Mesothelial cell of epicardium (in vitro differentiated cells): ENCODE measurements around the gene HSPA12A. TPM values are rescaled to one million over a fixed set of nuclear protein-coding genes. Genes with fewer than 3 reads are reported as not detected.

ENCODE experiments used
- DNase-seq, 2 experiments: peaks; one replicate each; pipeline ENCODE4 v3.0.0; 2021; ENCODE audit warnings: low spot score in 2 of 2; ENCODE audit not compliant: unreplicated experiment in 2 of 2
- H3K27ac Mint-ChIP-seq: 2 replicates; pipeline ENCODE4 v1.8.0; 2021; ENCODE audit warnings: mixed read lengths
- H3K27me3 Mint-ChIP-seq: 2 replicates; pipeline ENCODE4 v1.8.0; 2021; ENCODE audit warnings: low read depth, mixed read lengths
- H3K36me3 Mint-ChIP-seq: 2 replicates; pipeline ENCODE4 v1.8.0; 2021; ENCODE audit warnings: mixed read lengths
- H3K4me1 Mint-ChIP-seq: 2 replicates; pipeline ENCODE4 v1.8.0; 2021; ENCODE audit warnings: mixed read lengths
- H3K4me3 Mint-ChIP-seq: 2 replicates; pipeline ENCODE4 v1.8.0; 2021; ENCODE audit warnings: mild to moderate bottlenecking, moderate library complexity, mixed read lengths
- H3K9me3 Mint-ChIP-seq: 2 replicates; pipeline ENCODE4 v1.8.0; 2021; ENCODE audit warnings: mixed read lengths
- total RNA-seq: library from RNA; stranded (reverse); gene quantifications from 3 replicates; pipeline ENCODE4 v1.2.1, GENCODE V29; 2021
- TF ChIP-seq, protein P1 (sequence below): fragments of 200-600 bp; sonication (generic); IDR thresholded peaks from one replicate; pipeline ENCODE4 v1.5.0; 2021; ENCODE audit warnings: antibody characterized with exemption; ENCODE audit not compliant: unreplicated experiment

The HSPA12A gene
- total RNA-seq, 1 donor from 2014 or later: 11.8 TPM

DNA sequence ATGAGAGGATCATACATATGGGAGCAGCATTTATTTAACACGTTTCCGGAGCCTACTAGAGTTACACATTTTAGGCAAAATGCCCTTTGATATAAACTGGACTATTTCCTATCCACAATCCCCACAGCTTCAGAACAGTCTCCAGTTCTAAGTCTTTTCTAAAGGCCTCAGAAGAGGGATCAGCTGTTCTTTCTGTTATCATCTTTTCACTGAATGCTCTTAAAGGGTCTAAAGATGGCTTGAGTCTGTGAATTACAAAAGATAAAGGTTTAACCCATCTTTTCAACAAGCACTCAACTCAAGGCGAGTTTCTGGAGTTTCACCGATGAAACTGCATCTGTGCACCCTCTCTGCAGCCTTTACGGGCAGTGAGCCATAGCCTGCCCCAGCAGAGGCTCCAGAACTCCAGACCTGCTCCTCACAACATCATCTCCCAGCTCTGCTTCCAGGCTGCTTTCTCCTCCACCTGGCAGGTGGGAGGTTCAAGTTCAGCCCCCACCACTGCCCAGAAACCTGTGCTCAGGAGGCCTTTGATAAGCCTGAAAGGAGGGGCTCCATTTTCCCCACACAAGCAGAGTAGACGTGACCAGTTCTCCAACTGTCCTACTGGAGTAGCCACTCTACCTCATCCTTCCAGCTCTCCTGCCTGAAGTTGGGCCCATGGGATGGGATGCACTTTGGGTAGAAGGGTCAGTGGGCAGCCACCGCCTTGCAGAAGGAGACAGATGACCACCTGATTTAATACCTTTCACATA lies 53.4 kb downstream of the HSPA12A start:
- TF ChIP-seq, protein P1, sequence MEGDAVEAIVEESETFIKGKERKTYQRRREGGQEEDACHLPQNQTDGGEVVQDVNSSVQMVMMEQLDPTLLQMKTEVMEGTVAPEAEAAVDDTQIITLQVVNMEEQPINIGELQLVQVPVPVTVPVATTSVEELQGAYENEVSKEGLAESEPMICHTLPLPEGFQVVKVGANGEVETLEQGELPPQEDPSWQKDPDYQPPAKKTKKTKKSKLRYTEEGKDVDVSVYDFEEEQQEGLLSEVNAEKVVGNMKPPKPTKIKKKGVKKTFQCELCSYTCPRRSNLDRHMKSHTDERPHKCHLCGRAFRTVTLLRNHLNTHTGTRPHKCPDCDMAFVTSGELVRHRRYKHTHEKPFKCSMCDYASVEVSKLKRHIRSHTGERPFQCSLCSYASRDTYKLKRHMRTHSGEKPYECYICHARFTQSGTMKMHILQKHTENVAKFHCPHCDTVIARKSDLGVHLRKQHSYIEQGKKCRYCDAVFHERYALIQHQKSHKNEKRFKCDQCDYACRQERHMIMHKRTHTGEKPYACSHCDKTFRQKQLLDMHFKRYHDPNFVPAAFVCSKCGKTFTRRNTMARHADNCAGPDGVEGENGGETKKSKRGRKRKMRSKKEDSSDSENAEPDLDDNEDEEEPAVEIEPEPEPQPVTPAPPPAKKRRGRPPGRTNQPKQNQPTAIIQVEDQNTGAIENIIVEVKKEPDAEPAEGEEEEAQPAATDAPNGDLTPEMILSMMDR: no peak
- DNase-seq: no peak
- H3K27ac Mint-ChIP-seq: peak overlapping the region; percentile 59
- no peaks in the 10 kb centered on the region for H3K9me3 Mint-ChIP-seq
- H3K27me3 Mint-ChIP-seq: peaks cover 1% of the 10 kb centered on the region
- H3K4me3 Mint-ChIP-seq: no peak overlapping the region
- no peaks in the 10 kb centered on the region for H3K36me3 Mint-ChIP-seq
- H3K4me1 Mint-ChIP-seq: peaks cover 29% of the 10 kb centered on the region

DNA sequence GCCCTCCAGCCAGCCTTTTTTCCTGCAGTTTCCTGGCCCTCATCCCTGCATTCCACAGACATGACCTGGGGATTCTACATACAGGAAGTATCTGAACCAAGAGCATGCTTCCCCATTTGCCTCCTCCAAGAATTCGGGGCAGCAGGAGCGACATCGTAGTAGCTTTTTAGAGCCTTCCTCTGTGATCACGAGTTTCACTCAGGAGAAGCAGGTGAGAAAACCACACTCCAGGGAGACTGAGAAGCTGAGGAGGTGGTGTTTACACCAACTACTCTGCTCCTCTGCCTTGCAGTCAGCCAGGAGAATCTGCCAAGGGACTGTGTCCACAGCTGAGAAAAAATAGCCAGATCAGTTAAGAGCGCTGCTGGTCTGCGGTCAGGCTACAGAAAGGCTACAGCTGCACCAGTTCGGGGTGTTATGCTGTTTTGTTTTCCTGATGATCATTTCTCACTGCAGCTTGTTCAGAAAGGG lies 54.1 kb downstream of the HSPA12A start:
- no peaks in the 10 kb centered on the region for H3K36me3 Mint-ChIP-seq
- H3K27ac Mint-ChIP-seq: peak overlapping the region; percentile 59

DNA sequence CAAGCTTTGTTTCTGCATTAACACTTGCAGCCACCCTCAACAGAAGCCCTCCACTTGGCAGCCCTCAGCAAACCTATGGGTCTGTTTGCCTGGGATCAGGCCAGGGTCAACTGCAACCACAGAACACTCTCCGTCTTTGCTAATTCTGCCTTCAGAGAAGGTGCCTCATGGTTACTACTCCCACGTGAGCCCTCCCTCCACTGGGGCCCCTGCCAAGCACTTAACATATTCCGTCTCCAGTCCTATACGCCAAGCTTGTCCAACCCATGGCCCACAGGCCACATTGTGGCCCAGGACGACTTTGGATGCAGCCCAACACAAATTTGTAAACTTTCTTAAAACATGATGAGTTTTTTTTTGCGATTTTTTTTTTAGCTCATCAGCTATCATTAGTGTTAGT lies 54.7 kb downstream of the HSPA12A start:
- Mint-ChIP-seq H3K36me3 (no peaks in the 10 kb centered on the region), H3K27me3 (no peaks in the 10 kb centered on the region), H3K4me1 (peaks cover 26% of the 10 kb centered on the region), H3K9me3 (no peaks in the 10 kb centered on the region), H3K4me3 (no peak overlapping the region), H3K27ac (no peak overlapping the region)
- TF ChIP-seq, protein P1: no peak
- DNase-seq: no peak

More for the DNA sequence above, 54.1 kb downstream of the HSPA12A start:
- Mint-ChIP-seq H3K4me1 (peaks cover 26% of the 10 kb centered on the region), H3K4me3 (no peak overlapping the region), H3K9me3 (no peaks in the 10 kb centered on the region), H3K27me3 (no peaks in the 10 kb centered on the region)
- TF ChIP-seq, protein P1: no peak
- DNase-seq: no peak

DNA sequence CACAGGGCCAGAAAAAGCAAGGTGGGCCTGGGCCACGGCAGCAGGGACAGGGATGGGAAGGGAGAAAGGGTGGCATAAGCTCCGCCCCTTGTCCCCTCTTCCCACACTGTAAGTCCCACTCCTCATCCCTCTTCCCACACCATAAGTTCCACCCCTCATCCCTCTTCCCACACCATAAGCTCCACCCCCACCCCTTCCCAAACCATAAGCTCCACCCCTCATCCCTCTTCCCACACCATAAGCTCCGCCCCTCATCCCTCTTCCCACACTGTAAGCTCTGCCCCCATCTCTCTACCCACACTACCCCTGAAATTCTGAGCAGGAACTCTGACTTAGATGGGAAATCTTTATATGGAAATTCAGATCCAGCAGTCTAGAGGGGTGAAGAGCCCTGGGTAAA lies 55.7 kb downstream of the HSPA12A start:
- Mint-ChIP-seq H3K27ac (no peak overlapping the region), H3K4me1 (peaks cover 26% of the 10 kb centered on the region), H3K4me3 (no peak overlapping the region), H3K9me3 (no peaks in the 10 kb centered on the region), H3K36me3 (no peaks in the 10 kb centered on the region), H3K27me3 (peaks cover 1% of the 10 kb centered on the region)
- DNase-seq: no peak
- TF ChIP-seq, protein P1: no peak

DNA sequence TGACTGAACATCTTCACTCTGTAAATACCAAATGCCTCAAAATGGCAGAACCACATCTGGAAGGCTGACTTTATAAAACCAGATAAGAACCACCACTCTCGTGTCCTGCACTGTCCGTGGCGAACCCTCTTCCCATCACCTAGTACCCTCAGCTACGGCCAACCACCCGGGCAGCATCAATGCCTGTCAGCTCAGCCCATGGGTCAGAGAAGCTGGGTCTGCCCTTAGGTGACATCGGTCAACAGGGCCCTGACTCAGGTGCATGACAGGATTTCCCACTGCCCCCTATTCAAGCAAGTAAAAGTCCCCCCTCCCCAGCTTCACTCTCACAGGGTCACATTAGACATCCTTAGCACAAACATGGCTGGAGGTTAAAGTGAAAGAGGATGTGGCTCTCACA lies 56.6 kb downstream of the HSPA12A start:
- Mint-ChIP-seq H3K9me3 (no peaks in the 10 kb centered on the region), H3K4me3 (no peak overlapping the region), H3K27me3 (peaks cover 1% of the 10 kb centered on the region), H3K36me3 (peaks cover 2% of the 10 kb centered on the region), H3K27ac (no peak overlapping the region), H3K4me1 (peaks cover 20% of the 10 kb centered on the region)
- DNase-seq: no peak
- TF ChIP-seq, protein P1: no peak
